CD14-positive monocyte (primary cell): ENCODE measurements around the gene BRPF1. TPM values are rescaled to one million over a fixed set of nuclear protein-coding genes. Genes with fewer than 3 reads are reported as not detected.
A peak's percentile ranks its signal among the peaks of the same experiment; 100 is the strongest.

Source experiments
- DNase-seq, 3 donors: peaks; one replicate each; pipeline ENCODE4 v3.0.0-alpha.2; 2011 to 2022
- H2AFZ ChIP-seq: 2 replicates; pipeline ENCODE4 v1.6.0; 2012; ENCODE audit warnings: mild to moderate bottlenecking, low read depth, low read length, inconsistent platforms; ENCODE audit not compliant: insufficient read depth, poor library complexity, severe bottlenecking
- H3K27ac ChIP-seq, 2 donors: 1 replicate in 1 of 2; 2 replicates in 1 of 2; pipeline ENCODE4 v1.5.1; 2012 to 2013; ENCODE audit warnings: low read length in 2 of 2, control low read depth in 1 of 2, inconsistent platforms in 1 of 2, low read depth in 1 of 2, mild to moderate bottlenecking in 1 of 2
- H3K27me3 ChIP-seq, 2 donors: one replicate each; pipeline versions ENCODE4 v1.6.0 to v1.6.1; 2011 to 2013; ENCODE audit warnings: low read length in 2 of 2; ENCODE audit not compliant: control insufficient read depth in 2 of 2, insufficient read depth in 2 of 2
- H3K36me3 ChIP-seq, 2 donors: replicated peaks in 1 of 2; 1 replicate in 1 of 2; 2 replicates in 1 of 2; pipeline versions ENCODE4 v1.5.1 to v1.6.1; 2012 to 2013; ENCODE audit warnings: low read length in 2 of 2, control low read depth in 1 of 2, inconsistent platforms in 1 of 2, mild to moderate bottlenecking in 1 of 2; ENCODE audit not compliant: insufficient read depth in 2 of 2, control insufficient read depth in 1 of 2
- H3K4me1 ChIP-seq, 2 donors: 1 replicate in 1 of 2; 2 replicates in 1 of 2; pipeline versions ENCODE4 v1.5.1 to v1.6.1; 2012 to 2013; ENCODE audit warnings: low read length in 2 of 2, control low read depth in 1 of 2, inconsistent platforms in 1 of 2, mild to moderate bottlenecking in 1 of 2, moderate library complexity in 1 of 2; ENCODE audit not compliant: insufficient read depth in 2 of 2, control insufficient read depth in 1 of 2
- H3K4me2 ChIP-seq: replicated peaks from 2 replicates; pipeline ENCODE3; 2012; ENCODE audit warnings: low read length, moderate library complexity, mild to moderate bottlenecking; ENCODE audit not compliant: poor library complexity, severe bottlenecking; ENCODE audit errors: extremely low read depth
- H3K4me3 ChIP-seq, 3 experiments: fragments of 200-600 bp in 1 of 3; sonication (generic) in 1 of 3; replicated peaks in 1 of 3; 1 replicate in 2 of 3; 2 replicates in 1 of 3; pipeline ENCODE4 v1.5.1; 2011 to 2013; ENCODE audit warnings: low read length in 3 of 3, mild to moderate bottlenecking in 3 of 3, control low read depth in 2 of 3, low read depth in 2 of 3, inconsistent platforms in 1 of 3, moderate library complexity in 1 of 3
- H3K79me2 ChIP-seq: 2 replicates; pipeline ENCODE4 v1.6.0; 2012; ENCODE audit warnings: mild to moderate bottlenecking, control low read depth, inconsistent platforms, low read length, moderate library complexity; ENCODE audit not compliant: insufficient read depth
- H3K9ac ChIP-seq: 2 replicates; pipeline ENCODE4 v1.6.0; 2017; ENCODE audit warnings: low read length, mild to moderate bottlenecking; ENCODE audit not compliant: insufficient read depth, poor library complexity, severe bottlenecking
- H3K9me3 ChIP-seq, 2 donors: replicated peaks in 1 of 2; 1 replicate in 1 of 2; 2 replicates in 1 of 2; pipeline versions ENCODE4 v1.5.1 to v1.6.1; 2012 to 2013; ENCODE audit warnings: low read length in 2 of 2, control low read depth in 1 of 2; ENCODE audit not compliant: control insufficient read depth in 1 of 2, insufficient read depth in 1 of 2
- H4K20me1 ChIP-seq: 2 replicates; pipeline ENCODE4 v1.6.0; 2012; ENCODE audit warnings: mild to moderate bottlenecking, low read length, control low read depth, moderate library complexity; ENCODE audit not compliant: insufficient read depth
- H3K27ac Mint-ChIP-seq, 7 donors: one replicate each; pipeline ENCODE4 v1.8.0; 2020; ENCODE audit warnings: mild to moderate bottlenecking in 7 of 7, mixed read lengths in 7 of 7, moderate library complexity in 6 of 7, inconsistent platforms in 2 of 7
- H3K27me3 Mint-ChIP-seq, 3 donors: one replicate each; pipeline ENCODE4 v1.8.0; 2021 to 2022; ENCODE audit warnings: low read depth in 3 of 3, mild to moderate bottlenecking in 3 of 3, mixed read lengths in 3 of 3, moderate library complexity in 3 of 3, inconsistent platforms in 1 of 3
- H3K36me3 Mint-ChIP-seq, 2 donors: one replicate each; pipeline ENCODE4 v1.8.0; 2020; ENCODE audit warnings: mixed read lengths in 2 of 2, inconsistent platforms in 1 of 2, mild to moderate bottlenecking in 1 of 2
- H3K4me1 Mint-ChIP-seq: one replicate; pipeline ENCODE4 v1.8.0; 2020; ENCODE audit warnings: mild to moderate bottlenecking, mixed read lengths
- H3K4me3 Mint-ChIP-seq, 2 donors: one replicate each; pipeline ENCODE4 v1.8.0; 2020; ENCODE audit warnings: mild to moderate bottlenecking in 2 of 2, mixed read lengths in 2 of 2, moderate library complexity in 1 of 2
- H3K9me3 Mint-ChIP-seq, 7 donors: one replicate each; pipeline ENCODE4 v1.8.0; 2020 to 2022; ENCODE audit warnings: mixed read lengths in 7 of 7, mild to moderate bottlenecking in 6 of 7, moderate library complexity in 6 of 7, inconsistent platforms in 2 of 7
- WGBS: methylation state at CpG from one replicate; pipeline ENCODE4 v1.1.5; 2013; ENCODE audit warnings: missing lambda C conversion rate; ENCODE audit not compliant: insufficient coverage; 5-methylcytosine and 5-hydroxymethylcytosine counted together
- intact Hi-C, 2 donors: fragments of 100-400 bp; cut with micrococcal nuclease; formaldehyde crosslinking; loops; one replicate each; pipeline versions ENCODE4 v1.15.0 to v1.15.1; 2023
- polyA plus RNA-seq, 3 donors: library from polyadenylated mRNA; depleted of rRNA in 1 of 3; unstranded in 2 of 3; stranded (reverse) in 1 of 3; fragments of 300-500 nt in 2 of 3; fragments of >200 nt in 1 of 3; fragmentation: Illumina TruSeq in 2 of 3; gene quantifications; 1 replicate in 2 of 3; 2 replicates in 1 of 3; pipeline ENCODE4 v1.2.3, GENCODE V29; 2012 to 2021
- TF ChIP-seq, protein P1 (sequence below): fragments of 200-600 bp; IDR thresholded peaks from one replicate; pipeline ENCODE4 v1.8.0; 2022; ENCODE audit warnings: antibody characterized with exemption, mild to moderate bottlenecking

BRPF1 gene
- polyA plus RNA-seq, 3 donors, result 5.1 to 22.5 (median 10.4) TPM

DNA sequence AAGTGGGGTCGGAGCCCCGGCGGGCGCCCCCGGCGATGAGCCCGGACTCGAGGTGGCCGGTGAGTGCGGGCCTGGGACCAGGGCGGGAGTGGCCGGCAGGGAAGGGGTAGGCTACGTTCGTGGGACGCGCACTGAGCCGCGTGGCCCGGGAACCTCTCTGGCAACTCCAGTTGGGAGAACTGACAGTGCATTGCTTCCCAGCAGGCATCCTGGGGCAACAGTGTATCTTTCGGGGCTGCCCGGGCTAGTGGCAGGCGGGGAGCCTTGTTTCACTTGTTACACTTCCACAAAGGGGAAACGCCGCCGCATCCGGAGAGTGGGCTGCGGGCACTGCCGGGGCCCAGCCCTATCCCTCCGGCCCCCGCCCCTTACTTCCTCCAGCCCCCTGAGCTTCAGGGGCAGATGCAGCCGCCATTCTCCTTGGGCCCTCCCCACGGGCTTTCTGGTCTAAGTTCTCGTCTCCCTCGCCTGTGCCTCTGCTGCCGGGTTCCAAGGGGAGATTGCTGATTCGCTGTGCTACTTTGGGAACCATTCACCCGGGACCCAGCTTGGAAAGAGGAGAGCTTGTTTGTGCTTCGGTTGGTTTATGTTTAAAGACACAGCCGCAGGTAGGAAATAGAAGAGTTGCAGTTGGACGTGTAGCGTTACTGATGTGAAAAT is 675 bp downstream of the BRPF1 start:
- intact Hi-C loops, result loop anchor here in 1 of 2 donors (5.0 kb wide), 2 partner anchors 60 to 335 kb away; partner anchors contain the start of genes ARPC4, SETD5 and TADA3
- peak overlapping the region; percentile 80 to 93 (median 90) for H3K27ac Mint-ChIP-seq
- no peaks in the 10 kb centered on the region for H3K27me3 ChIP-seq
- H3K9me3 ChIP-seq, result no peaks in the 10 kb centered on the region
- peaks cover 28 to 38% of the 10 kb centered on the region in 2 donors for H3K36me3 Mint-ChIP-seq
- peak; percentile 24 to 43 (median 34) for DNase-seq
- H2AFZ ChIP-seq, result peak overlapping the region; percentile 88
- TF ChIP-seq, protein P1, sequence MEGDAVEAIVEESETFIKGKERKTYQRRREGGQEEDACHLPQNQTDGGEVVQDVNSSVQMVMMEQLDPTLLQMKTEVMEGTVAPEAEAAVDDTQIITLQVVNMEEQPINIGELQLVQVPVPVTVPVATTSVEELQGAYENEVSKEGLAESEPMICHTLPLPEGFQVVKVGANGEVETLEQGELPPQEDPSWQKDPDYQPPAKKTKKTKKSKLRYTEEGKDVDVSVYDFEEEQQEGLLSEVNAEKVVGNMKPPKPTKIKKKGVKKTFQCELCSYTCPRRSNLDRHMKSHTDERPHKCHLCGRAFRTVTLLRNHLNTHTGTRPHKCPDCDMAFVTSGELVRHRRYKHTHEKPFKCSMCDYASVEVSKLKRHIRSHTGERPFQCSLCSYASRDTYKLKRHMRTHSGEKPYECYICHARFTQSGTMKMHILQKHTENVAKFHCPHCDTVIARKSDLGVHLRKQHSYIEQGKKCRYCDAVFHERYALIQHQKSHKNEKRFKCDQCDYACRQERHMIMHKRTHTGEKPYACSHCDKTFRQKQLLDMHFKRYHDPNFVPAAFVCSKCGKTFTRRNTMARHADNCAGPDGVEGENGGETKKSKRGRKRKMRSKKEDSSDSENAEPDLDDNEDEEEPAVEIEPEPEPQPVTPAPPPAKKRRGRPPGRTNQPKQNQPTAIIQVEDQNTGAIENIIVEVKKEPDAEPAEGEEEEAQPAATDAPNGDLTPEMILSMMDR, result no peak
- WGBS, result under 1% methylated on average over 38 of the region's 41 CpGs
- H3K4me3 ChIP-seq, result peak overlapping the region; percentile 81 to 94 (median 85)
- peaks cover 49% of the 10 kb centered on the region for H3K4me1 Mint-ChIP-seq
- H3K4me3 Mint-ChIP-seq, result peak overlapping the region; percentile 87 to 95
- peaks cover 43 to 51% of the 10 kb centered on the region in 2 donors for H3K4me1 ChIP-seq
- H3K27ac ChIP-seq, result peak overlapping the region; percentile 90 to 96
- H3K9ac ChIP-seq, result peak overlapping the region; percentile 93
- H4K20me1 ChIP-seq, result peaks cover 49% of the 10 kb centered on the region
- peak overlapping the region; percentile 94 for H3K4me2 ChIP-seq
- peaks cover 25 to 34% of the 10 kb centered on the region in 2 donors for H3K36me3 ChIP-seq
- peaks cover 0 to 1% (median 0%) of the 10 kb centered on the region in 3 donors for H3K27me3 Mint-ChIP-seq
- peaks cover 57% of the 10 kb centered on the region for H3K79me2 ChIP-seq
- no peaks in the 10 kb centered on the region for H3K9me3 Mint-ChIP-seq

GRCh38 chr3:9732740-9733115 is 1.2 kb downstream of the BRPF1 start:
- DNase-seq, result no peak
- TF ChIP-seq, protein P1, result no peak
- H3K27ac Mint-ChIP-seq, result peak overlapping the region; percentile 46 to 93 (median 90)
- peaks cover 54% of the 10 kb centered on the region for H4K20me1 ChIP-seq
- peak overlapping the region; percentile 81 to 94 (median 85) for H3K4me3 ChIP-seq
- peak overlapping the region; percentile 94 for H3K4me2 ChIP-seq
- H3K27me3 ChIP-seq, result no peaks in the 10 kb centered on the region
- peaks cover 44% of the 10 kb centered on the region for H3K4me1 Mint-ChIP-seq
- H3K27me3 Mint-ChIP-seq, result peaks cover 0 to 1% (median 0%) of the 10 kb centered on the region in 3 donors
- WGBS, result 52% methylated on average over 7 of the region's 7 CpGs
- peak overlapping the region; percentile 88 for H2AFZ ChIP-seq
- H3K4me1 ChIP-seq, result peaks cover 40 to 46% of the 10 kb centered on the region in 2 donors
- H3K4me3 Mint-ChIP-seq, result peak overlapping the region; percentile 87 to 95
- peaks cover 62% of the 10 kb centered on the region for H3K79me2 ChIP-seq
- H3K9me3 Mint-ChIP-seq, result no peaks in the 10 kb centered on the region
- intact Hi-C loops, result loop anchor here in 1 of 2 donors (5.0 kb wide), 2 partner anchors 60 to 335 kb away; partner anchors contain the start of genes ARPC4, SETD5 and TADA3
- H3K27ac ChIP-seq, result peak overlapping the region; percentile 90 to 96
- peak overlapping the region; percentile 93 for H3K9ac ChIP-seq
- no peaks in the 10 kb centered on the region for H3K9me3 ChIP-seq
- peaks cover 28 to 43% of the 10 kb centered on the region in 2 donors for H3K36me3 Mint-ChIP-seq
- H3K36me3 ChIP-seq, result peaks cover 30 to 39% of the 10 kb centered on the region in 2 donors
